ENCODE measurements around the gene RASGRP2. TPM values are rescaled to one million over a fixed set of nuclear protein-coding genes. Genes with fewer than 3 reads are reported as not detected.
A peak's percentile ranks its signal among the peaks of the same experiment; 100 is the strongest.

The RASGRP2 gene
- total and polyA plus RNA-seq, 2 experiments from 2014 or later: 30.1 to 50.4 TPM

GRCh38 chr11:64753380-64754123 lies 9.6 kb upstream of the RASGRP2 start:
- H3K4me3 ChIP-seq: no peak overlapping the region
- Mint-ChIP-seq H3K4me1 (peaks cover 16% of the 10 kb centered on the region), H3K4me3 (no peak overlapping the region), H3K27me3 (ENCODE audit: insufficient read depth, low read depth, poor library complexity) (peaks cover 20% of the 10 kb centered on the region), H3K27ac (no peak overlapping the region), H3K9me3 (no peaks in the 10 kb centered on the region), H3K36me3 (ENCODE audit: low read depth) (0 out of 3 replicates have a peak, but pooled peaks cover 3% of the 10 kb centered on the region)
- no peaks in the 10 kb centered on the region for H3F3A ChIP-seq (replicated peaks; ENCODE audit: low read depth)
- no peaks in the 10 kb centered on the region for H3K9me2 ChIP-seq (ENCODE audit: insufficient read depth)
- TF ChIP-seq POLR2AphosphoS5 (IDR thresholded peaks at IDR 0.05; ENCODE audit: low read depth) (no peak), ZNF331 (CRISPR knock-in tag; IDR thresholded peaks at IDR 0.05; ENCODE audit: low read depth) (no peak), CREB1 (CRISPR knock-in tag; IDR thresholded peaks at IDR 0.05; ENCODE audit: low read depth) (no peak), EZH2phosphoT487 (IDR thresholded peaks at IDR 0.05; ENCODE audit: unreplicated experiment) (no peak), ETS1 (IDR thresholded peaks at IDR 0.05) (no peak), EZH2 (IDR thresholded peaks at IDR 0.05; ENCODE audit: low read depth, unreplicated experiment) (no peak), STAT1 (IDR thresholded peaks at IDR 0.05; ENCODE audit: unreplicated experiment) (no peak)
- TF ChIP-seq, protein P1, sequence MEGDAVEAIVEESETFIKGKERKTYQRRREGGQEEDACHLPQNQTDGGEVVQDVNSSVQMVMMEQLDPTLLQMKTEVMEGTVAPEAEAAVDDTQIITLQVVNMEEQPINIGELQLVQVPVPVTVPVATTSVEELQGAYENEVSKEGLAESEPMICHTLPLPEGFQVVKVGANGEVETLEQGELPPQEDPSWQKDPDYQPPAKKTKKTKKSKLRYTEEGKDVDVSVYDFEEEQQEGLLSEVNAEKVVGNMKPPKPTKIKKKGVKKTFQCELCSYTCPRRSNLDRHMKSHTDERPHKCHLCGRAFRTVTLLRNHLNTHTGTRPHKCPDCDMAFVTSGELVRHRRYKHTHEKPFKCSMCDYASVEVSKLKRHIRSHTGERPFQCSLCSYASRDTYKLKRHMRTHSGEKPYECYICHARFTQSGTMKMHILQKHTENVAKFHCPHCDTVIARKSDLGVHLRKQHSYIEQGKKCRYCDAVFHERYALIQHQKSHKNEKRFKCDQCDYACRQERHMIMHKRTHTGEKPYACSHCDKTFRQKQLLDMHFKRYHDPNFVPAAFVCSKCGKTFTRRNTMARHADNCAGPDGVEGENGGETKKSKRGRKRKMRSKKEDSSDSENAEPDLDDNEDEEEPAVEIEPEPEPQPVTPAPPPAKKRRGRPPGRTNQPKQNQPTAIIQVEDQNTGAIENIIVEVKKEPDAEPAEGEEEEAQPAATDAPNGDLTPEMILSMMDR (conservative IDR thresholded peaks at IDR 0.05; ENCODE audit: low read depth in 2 of 2): no peak
- TF ChIP-seq, protein P2, sequence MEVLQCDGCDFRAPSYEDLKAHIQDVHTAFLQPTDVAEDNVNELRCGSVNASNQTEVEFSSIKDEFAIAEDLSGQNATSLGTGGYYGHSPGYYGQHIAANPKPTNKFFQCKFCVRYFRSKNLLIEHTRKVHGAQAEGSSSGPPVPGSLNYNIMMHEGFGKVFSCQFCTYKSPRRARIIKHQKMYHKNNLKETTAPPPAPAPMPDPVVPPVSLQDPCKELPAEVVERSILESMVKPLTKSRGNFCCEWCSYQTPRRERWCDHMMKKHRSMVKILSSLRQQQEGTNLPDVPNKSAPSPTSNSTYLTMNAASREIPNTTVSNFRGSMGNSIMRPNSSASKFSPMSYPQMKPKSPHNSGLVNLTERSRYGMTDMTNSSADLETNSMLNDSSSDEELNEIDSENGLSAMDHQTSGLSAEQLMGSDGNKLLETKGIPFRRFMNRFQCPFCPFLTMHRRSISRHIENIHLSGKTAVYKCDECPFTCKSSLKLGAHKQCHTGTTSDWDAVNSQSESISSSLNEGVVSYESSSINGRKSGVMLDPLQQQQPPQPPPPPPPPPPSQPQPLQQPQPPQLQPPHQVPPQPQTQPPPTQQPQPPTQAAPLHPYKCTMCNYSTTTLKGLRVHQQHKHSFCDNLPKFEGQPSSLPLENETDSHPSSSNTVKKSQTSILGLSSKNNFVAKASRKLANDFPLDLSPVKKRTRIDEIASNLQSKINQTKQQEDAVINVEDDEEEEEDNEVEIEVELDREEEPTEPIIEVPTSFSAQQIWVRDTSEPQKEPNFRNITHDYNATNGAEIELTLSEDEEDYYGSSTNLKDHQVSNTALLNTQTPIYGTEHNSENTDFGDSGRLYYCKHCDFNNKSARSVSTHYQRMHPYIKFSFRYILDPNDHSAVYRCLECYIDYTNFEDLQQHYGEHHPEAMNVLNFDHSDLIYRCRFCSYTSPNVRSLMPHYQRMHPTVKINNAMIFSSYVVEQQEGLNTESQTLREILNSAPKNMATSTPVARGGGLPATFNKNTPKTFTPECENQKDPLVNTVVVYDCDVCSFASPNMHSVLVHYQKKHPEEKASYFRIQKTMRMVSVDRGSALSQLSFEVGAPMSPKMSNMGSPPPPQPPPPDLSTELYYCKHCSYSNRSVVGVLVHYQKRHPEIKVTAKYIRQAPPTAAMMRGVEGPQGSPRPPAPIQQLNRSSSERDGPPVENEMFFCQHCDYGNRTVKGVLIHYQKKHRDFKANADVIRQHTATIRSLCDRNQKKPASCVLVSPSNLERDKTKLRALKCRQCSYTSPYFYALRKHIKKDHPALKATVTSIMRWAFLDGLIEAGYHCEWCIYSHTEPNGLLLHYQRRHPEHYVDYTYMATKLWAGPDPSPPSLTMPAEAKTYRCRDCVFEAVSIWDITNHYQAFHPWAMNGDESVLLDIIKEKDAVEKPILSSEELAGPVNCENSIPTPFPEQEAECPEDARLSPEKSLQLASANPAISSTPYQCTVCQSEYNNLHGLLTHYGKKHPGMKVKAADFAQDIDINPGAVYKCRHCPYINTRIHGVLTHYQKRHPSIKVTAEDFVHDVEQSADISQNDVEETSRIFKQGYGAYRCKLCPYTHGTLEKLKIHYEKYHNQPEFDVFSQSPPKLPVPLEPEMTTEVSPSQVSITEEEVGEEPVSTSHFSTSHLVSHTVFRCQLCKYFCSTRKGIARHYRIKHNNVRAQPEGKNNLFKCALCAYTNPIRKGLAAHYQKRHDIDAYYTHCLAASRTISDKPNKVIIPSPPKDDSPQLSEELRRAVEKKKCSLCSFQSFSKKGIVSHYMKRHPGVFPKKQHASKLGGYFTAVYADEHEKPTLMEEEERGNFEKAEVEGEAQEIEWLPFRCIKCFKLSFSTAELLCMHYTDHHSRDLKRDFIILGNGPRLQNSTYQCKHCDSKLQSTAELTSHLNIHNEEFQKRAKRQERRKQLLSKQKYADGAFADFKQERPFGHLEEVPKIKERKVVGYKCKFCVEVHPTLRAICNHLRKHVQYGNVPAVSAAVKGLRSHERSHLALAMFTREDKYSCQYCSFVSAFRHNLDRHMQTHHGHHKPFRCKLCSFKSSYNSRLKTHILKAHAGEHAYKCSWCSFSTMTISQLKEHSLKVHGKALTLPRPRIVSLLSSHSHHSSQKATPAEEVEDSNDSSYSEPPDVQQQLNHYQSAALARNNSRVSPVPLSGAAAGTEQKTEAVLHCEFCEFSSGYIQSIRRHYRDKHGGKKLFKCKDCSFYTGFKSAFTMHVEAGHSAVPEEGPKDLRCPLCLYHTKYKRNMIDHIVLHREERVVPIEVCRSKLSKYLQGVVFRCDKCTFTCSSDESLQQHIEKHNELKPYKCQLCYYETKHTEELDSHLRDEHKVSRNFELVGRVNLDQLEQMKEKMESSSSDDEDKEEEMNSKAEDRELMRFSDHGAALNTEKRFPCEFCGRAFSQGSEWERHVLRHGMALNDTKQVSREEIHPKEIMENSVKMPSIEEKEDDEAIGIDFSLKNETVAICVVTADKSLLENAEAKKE (CRISPR knock-in tag; IDR thresholded peaks at IDR 0.05): no peak
- H3K36me3 ChIP-seq (ENCODE audit: insufficient read depth): no peaks in the 10 kb centered on the region
- peak; percentile 73 for ATAC-seq
- no peak overlapping the region for H3K27ac ChIP-seq (ENCODE audit: low read depth)
- H2AFZ ChIP-seq: no peak overlapping the region
- no peaks in the 10 kb centered on the region for H3K79me2 ChIP-seq (replicated peaks; ENCODE audit: insufficient read depth)
- no peaks in the 10 kb centered on the region for H4K20me1 ChIP-seq (replicated peaks; ENCODE audit: insufficient read depth)
- H3K27me3 ChIP-seq (ENCODE audit: insufficient read depth): no peaks in the 10 kb centered on the region
- peak; percentile 76 for DNase-seq (ENCODE audit: low spot score)
- H3K4me1 ChIP-seq (ENCODE audit: insufficient read depth): no peaks in the 10 kb centered on the region
- H3K4me2 ChIP-seq: no peak overlapping the region

Measured in GM23338 (cell line).